Measurements from ENCODE around the gene ACOT8.

DNA sequence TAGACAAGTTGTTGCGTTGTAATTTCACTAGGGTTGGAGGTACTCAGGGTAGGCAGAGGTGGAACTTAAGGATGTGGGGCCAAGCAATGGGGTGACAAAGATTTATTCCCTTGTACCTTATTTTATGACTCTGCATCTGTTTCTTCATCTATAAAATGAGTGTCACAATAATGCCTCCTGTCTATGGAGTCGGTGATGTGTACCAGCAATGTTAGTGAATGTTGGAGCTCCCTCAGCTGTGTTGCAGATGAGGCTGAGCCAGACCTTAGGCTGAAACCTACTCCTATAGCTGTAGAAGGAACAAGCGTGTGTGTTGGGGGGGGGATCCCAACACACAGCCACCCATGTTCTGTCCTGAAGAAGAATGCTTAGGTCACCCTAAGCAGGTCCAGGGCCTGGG, 40.2 kb downstream of the ACOT8 start:
- TF ChIP-seq, protein P1, sequence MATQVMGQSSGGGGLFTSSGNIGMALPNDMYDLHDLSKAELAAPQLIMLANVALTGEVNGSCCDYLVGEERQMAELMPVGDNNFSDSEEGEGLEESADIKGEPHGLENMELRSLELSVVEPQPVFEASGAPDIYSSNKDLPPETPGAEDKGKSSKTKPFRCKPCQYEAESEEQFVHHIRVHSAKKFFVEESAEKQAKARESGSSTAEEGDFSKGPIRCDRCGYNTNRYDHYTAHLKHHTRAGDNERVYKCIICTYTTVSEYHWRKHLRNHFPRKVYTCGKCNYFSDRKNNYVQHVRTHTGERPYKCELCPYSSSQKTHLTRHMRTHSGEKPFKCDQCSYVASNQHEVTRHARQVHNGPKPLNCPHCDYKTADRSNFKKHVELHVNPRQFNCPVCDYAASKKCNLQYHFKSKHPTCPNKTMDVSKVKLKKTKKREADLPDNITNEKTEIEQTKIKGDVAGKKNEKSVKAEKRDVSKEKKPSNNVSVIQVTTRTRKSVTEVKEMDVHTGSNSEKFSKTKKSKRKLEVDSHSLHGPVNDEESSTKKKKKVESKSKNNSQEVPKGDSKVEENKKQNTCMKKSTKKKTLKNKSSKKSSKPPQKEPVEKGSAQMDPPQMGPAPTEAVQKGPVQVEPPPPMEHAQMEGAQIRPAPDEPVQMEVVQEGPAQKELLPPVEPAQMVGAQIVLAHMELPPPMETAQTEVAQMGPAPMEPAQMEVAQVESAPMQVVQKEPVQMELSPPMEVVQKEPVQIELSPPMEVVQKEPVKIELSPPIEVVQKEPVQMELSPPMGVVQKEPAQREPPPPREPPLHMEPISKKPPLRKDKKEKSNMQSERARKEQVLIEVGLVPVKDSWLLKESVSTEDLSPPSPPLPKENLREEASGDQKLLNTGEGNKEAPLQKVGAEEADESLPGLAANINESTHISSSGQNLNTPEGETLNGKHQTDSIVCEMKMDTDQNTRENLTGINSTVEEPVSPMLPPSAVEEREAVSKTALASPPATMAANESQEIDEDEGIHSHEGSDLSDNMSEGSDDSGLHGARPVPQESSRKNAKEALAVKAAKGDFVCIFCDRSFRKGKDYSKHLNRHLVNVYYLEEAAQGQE (IDR thresholded peaks at IDR 0.05; ENCODE audit: insufficient read depth in 1 of 2, low read depth in 2 of 2, low read length in 2 of 2): no peak
- TF ChIP-seq POLR2AphosphoS5 (IDR thresholded peaks at IDR 0.05; ENCODE audit: low read depth, low read length): no peak
- no peak for TF ChIP-seq TAF1 (IDR thresholded peaks at IDR 0.05; ENCODE audit: borderline replicate concordance, insufficient read depth, low read length)
- TF ChIP-seq SIN3A (IDR thresholded peaks at IDR 0.05; ENCODE audit: borderline replicate concordance, insufficient read depth, low read length): no peak
- no peak for TF ChIP-seq FOXP2 (optimal IDR thresholded peaks at IDR 0.05; ENCODE audit: borderline replicate concordance, extremely low read depth, extremely low read length, insufficient read depth)

Measured in PFSK-1 (cell line).